ENCODE measurements around the gene PDK2. TPM values are rescaled to one million over a fixed set of nuclear protein-coding genes. Genes with fewer than 3 reads are reported as not detected.

Gene PDK2
- total RNA-seq, 1 donor from 2014 or later: 14.5 TPM

DNA sequence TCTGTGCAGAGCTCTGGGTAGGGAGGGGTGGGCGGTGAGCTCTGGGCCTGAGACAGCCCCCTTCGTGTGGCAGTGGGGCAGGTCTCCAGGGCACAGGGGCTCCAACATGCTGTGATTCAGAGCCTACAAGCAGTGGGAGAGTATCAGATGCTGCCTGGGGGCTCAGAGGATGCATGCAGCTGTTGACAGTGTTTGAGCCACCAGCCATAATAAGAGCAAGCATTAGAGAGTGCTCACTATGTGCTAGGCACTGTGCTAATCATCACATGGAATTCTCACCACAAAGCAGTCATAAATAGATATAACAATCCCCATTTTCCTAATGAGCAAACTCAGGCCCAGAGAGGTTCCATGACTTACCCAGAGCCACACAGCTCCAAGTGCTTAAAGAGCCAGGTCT, 8.1 kb downstream of the PDK2 start:
- TF ChIP-seq, protein P1, sequence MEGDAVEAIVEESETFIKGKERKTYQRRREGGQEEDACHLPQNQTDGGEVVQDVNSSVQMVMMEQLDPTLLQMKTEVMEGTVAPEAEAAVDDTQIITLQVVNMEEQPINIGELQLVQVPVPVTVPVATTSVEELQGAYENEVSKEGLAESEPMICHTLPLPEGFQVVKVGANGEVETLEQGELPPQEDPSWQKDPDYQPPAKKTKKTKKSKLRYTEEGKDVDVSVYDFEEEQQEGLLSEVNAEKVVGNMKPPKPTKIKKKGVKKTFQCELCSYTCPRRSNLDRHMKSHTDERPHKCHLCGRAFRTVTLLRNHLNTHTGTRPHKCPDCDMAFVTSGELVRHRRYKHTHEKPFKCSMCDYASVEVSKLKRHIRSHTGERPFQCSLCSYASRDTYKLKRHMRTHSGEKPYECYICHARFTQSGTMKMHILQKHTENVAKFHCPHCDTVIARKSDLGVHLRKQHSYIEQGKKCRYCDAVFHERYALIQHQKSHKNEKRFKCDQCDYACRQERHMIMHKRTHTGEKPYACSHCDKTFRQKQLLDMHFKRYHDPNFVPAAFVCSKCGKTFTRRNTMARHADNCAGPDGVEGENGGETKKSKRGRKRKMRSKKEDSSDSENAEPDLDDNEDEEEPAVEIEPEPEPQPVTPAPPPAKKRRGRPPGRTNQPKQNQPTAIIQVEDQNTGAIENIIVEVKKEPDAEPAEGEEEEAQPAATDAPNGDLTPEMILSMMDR (IDR thresholded peaks at IDR 0.05; ENCODE audit: insufficient read depth, low read length, poor library complexity, severe bottlenecking): no peak
- no peak overlapping the region for H3K4me3 ChIP-seq (ENCODE audit: low read depth, low read length)

DNA sequence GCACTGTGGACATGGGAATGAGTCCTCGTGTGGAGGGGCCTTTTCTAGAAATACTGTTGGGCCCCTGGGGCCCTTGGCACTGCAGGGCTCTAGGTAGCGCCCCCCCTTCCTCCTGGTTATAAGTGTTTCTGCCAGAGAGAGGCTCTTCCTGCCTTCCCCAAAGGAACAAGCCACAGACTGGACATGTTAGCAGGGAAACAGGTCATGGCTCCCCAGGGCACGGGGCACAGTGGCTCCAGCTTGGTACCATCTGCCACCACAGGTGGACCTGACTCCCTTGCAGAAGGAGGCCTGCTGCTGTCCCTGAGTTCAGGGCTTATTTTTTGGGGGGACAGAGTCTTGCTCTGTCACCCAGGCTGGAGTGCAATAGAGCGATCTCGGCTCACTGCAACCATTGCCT, 8.8 kb downstream of the PDK2 start:
- Histone ChIP-seq H3K36me3 (ENCODE audit: control insufficient read depth, insufficient read depth, low read length) (peaks cover 2% of the 10 kb centered on the region), H3K27me3 (ENCODE audit: control insufficient read depth, insufficient read depth, low read length) (no peaks in the 10 kb centered on the region), H3K4me3 (ENCODE audit: low read depth, low read length) (no peak overlapping the region)
- no peak for DNase-seq (ENCODE audit: low read depth)
- TF ChIP-seq, protein P1 (IDR thresholded peaks at IDR 0.05; ENCODE audit: insufficient read depth, low read length, poor library complexity, severe bottlenecking): no peak

More for the DNA sequence above, 8.1 kb downstream of the PDK2 start:
- H3K36me3 ChIP-seq (ENCODE audit: control insufficient read depth, insufficient read depth, low read length): peaks cover 2% of the 10 kb centered on the region
- no peak for DNase-seq (ENCODE audit: low read depth)
- H3K27me3 ChIP-seq (ENCODE audit: control insufficient read depth, insufficient read depth, low read length): no peaks in the 10 kb centered on the region

DNA sequence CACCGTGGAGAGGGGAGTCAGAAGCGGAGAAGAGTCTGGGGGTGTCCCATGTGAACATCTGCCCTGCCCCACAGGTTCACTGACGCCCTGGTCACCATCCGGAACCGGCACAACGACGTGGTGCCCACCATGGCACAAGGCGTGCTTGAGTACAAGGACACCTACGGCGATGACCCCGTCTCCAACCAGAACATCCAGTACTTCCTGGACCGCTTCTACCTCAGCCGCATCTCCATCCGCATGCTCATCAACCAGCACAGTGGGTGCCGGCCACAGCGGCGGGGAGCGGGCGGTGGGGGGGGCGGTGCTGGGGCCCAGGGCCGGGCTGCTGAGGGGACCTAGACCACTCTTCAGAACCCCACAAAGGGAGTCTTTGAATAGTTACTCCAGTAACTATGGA, 10.7 kb downstream of the PDK2 start:
- peaks cover 2% of the 10 kb centered on the region for H3K36me3 ChIP-seq (ENCODE audit: control insufficient read depth, insufficient read depth, low read length)
- no peaks in the 10 kb centered on the region for H3K27me3 ChIP-seq (ENCODE audit: control insufficient read depth, insufficient read depth, low read length)
- DNase-seq (ENCODE audit: low read depth): no peak
- TF ChIP-seq, protein P1 (IDR thresholded peaks at IDR 0.05; ENCODE audit: insufficient read depth, low read length, poor library complexity, severe bottlenecking): no peak
- H3K4me3 ChIP-seq (ENCODE audit: low read depth, low read length): no peak overlapping the region

DNA sequence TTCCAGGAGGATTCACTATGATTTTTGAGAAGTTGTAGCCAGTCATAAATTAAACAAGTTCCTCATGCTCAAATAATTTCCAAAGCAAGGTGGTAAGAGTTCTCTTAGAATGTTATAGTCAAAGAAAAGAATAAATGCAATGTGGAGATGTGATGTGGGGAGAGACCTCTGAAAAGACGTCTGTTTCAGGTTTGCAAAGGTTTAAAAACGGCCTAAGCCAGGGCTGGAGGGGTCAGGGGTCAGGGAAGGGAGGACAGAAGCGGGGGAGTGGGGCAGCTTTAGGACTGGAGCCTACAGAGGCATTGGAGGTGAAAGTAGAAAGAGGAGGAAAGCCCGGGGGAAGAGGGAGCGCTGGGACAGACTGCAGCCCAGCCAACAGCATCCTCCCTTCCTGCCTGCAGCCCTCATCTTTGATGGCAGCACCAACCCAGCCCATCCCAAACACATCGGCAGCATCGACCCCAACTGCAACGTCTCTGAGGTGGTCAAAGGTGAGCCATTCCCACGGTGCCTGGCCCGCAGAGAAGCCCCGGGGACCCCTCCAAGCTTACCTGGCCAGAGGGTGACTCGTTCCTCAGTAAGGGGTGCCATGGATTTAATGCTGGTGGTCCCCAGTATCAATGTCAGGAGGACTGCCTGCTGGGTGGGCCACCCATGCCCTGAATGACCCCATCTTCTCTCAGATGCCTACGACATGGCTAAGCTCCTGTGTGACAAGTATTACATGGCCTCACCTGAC, 11.4 kb downstream of the PDK2 start:
- no peak overlapping the region for H3K4me3 ChIP-seq (ENCODE audit: low read depth, low read length)
- DNase-seq (ENCODE audit: low read depth): no peak
- TF ChIP-seq, protein P1 (IDR thresholded peaks at IDR 0.05; ENCODE audit: insufficient read depth, low read length, poor library complexity, severe bottlenecking): no peak
- H3K36me3 ChIP-seq (ENCODE audit: control insufficient read depth, insufficient read depth, low read length): peaks cover 2% of the 10 kb centered on the region
- H3K27me3 ChIP-seq (ENCODE audit: control insufficient read depth, insufficient read depth, low read length): no peaks in the 10 kb centered on the region

DNA sequence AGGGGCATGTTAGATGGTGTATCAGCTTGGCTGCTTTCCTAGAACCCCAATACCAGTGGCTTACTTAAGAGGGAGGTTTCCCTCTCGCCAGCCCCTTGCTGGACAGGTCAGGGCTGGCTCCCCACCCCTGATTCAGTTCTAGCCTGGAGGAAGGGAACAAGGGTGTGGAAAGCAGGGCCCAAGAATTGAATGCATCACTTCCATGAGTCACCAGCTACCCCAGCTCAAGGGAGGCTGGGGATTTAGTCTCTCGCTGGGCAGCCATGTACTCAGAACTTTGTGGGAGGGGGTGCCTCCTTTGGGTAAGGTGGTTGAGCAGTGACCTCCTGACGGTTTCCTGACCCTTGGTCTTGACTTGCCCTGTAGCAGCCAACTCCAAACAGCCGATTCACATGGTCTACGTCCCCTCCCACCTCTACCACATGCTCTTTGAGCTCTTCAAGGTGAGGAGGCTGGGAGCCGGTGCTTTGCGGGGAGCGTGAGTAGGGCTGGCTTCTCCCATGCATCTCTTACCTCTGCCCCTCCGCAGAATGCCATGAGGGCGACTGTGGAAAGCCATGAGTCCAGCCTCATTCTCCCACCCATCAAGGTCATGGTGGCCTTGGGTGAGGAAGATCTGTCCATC, 12.8 kb downstream of the PDK2 start:
- Histone ChIP-seq H3K36me3 (ENCODE audit: control insufficient read depth, insufficient read depth, low read length) (peaks cover 2% of the 10 kb centered on the region), H3K4me3 (ENCODE audit: low read depth, low read length) (no peak overlapping the region), H3K27me3 (ENCODE audit: control insufficient read depth, insufficient read depth, low read length) (no peaks in the 10 kb centered on the region)
- DNase-seq (ENCODE audit: low read depth): no peak
- TF ChIP-seq, protein P1 (IDR thresholded peaks at IDR 0.05; ENCODE audit: insufficient read depth, low read length, poor library complexity, severe bottlenecking): no peak

All from kidney epithelial cell (primary cell).